HepG2 (cell line): ENCODE data around the gene CYSRT1. TPM values are rescaled to one million over a fixed set of nuclear protein-coding genes. Genes with fewer than 3 reads are reported as not detected.
A peak's percentile ranks its signal among the peaks of the same experiment; 100 is the strongest.

Experiments
- AGO2 ChIP-seq: fragments of 200-400 bp; formaldehyde crosslinking; optimal IDR thresholded peaks from 2 replicates; pipeline ENCODE3; 2017; ENCODE audit warnings: mild to moderate bottlenecking, low read depth, low read length, moderate library complexity
- DMAP1 ChIP-seq: IDR thresholded peaks from 2 replicates; pipeline ENCODE4 v1.6.1; 2016
- ESRRA ChIP-seq: sonication (generic); formaldehyde crosslinking; IDR thresholded peaks from 2 replicates; pipeline ENCODE4 v1.5.1; 2020; ENCODE audit warnings: mild to moderate bottlenecking, low read depth, missing genetic modification reagents
- FOXA1 ChIP-seq, 2 experiments: fragments of 450-650 bp in 1 of 2; sonication (generic) in 1 of 2; formaldehyde crosslinking in 1 of 2; IDR thresholded peaks; 2 replicates each; pipeline versions ENCODE4 v1.4.0 to v1.6.1; 2016 to 2020; ENCODE audit warnings: missing genetic modification reagents in 1 of 2
- MEF2D ChIP-seq: sonication (generic); formaldehyde crosslinking; IDR thresholded peaks from 2 replicates; pipeline ENCODE4 v1.5.1; 2020; ENCODE audit warnings: mild to moderate bottlenecking, missing genetic modification reagents
- NCOR1 ChIP-seq: fragments of 200-600 bp; sonication (generic); IDR thresholded peaks from 2 replicates; pipeline ENCODE4 v1.7.0; 2017; ENCODE audit warnings: antibody characterized with exemption, low read length, borderline replicate concordance
- NR2F2 ChIP-seq: IDR thresholded peaks from 2 replicates; pipeline ENCODE4 v1.6.1; 2012; ENCODE audit warnings: low read depth, inconsistent platforms, borderline replicate concordance
- SMARCC2 ChIP-seq: fragments of 450-650 bp; IDR thresholded peaks from 2 replicates; pipeline ENCODE4 v1.6.1; 2017; ENCODE audit warnings: antibody characterized with exemption, mild to moderate bottlenecking
- THAP9 ChIP-seq: sonication (generic); formaldehyde crosslinking; IDR thresholded peaks from 2 replicates; pipeline ENCODE4; 2020; ENCODE audit warnings: missing genetic modification reagents, mild to moderate bottlenecking, borderline replicate concordance
- ZFP91 ChIP-seq: sonication (generic); formaldehyde crosslinking; IDR thresholded peaks from 2 replicates; pipeline ENCODE4 v1.9.0; 2022; ENCODE audit warnings: missing genetic modification reagents, mild to moderate bottlenecking, borderline replicate concordance
- ZNF235 ChIP-seq: sonication (generic); formaldehyde crosslinking; IDR thresholded peaks from 2 replicates; pipeline ENCODE4 v1.8.1; 2023; ENCODE audit warnings: mild to moderate bottlenecking, missing genetic modification reagents, borderline replicate concordance
- ZNF407 ChIP-seq: sonication (generic); formaldehyde crosslinking; IDR thresholded peaks from one replicate; pipeline ENCODE4 v1.5.1; 2020; ENCODE audit warnings: mild to moderate bottlenecking, missing genetic modification reagents; ENCODE audit errors: not compliant biosample characterization
- ZNF788 ChIP-seq: sonication (generic); formaldehyde crosslinking; IDR thresholded peaks from 2 replicates; pipeline ENCODE4 v1.5.0; 2020; ENCODE audit warnings: mild to moderate bottlenecking, missing genetic modification reagents, borderline replicate concordance
- polyA plus RNA-seq, 8 experiments: library from polyadenylated mRNA; depleted of rRNA in 3 of 8; stranded (reverse) in 7 of 8; unstranded in 1 of 8; fragments of >200 nt; fragmentation: Illumina TruSeq in 4 of 8; extraction: Trizol in 4 of 8; gene quantifications; 2 replicates each; pipeline versions ENCODE4 v1.2.1 to v1.2.3, GENCODE V29; 2011 to 2016; ENCODE audit warnings: low read depth in 4 of 8, missing spikeins in 1 of 8, mixed read lengths in 1 of 8; ENCODE audit not compliant: insufficient read depth in 1 of 8
- total RNA-seq, 5 experiments: library from RNA; depleted of rRNA; stranded (reverse); fragments of >200 nt; fragmentation: Illumina TruSeq; extraction: Trizol; gene quantifications; 2 replicates each; pipeline ENCODE4 v1.2.3, GENCODE V29; 2016; ENCODE audit warnings: low read depth in 1 of 5

Gene CYSRT1
- total and polyA plus RNA-seq, 2 of the 13 experiments (the other 11 are each of a cell fraction or from before 2014, with no cell fraction given) = 1.5 to 2.1 TPM

GRCh38 chr9:137201205-137201868 is 23.6 kb upstream of the CYSRT1 start (continued):
- peak; percentile 1; the same call in 1 of the 2 replicates for TF ChIP-seq ZFP91
- TF ChIP-seq MEF2D = peak; percentile 3; the same call in 1 of the 2 replicates
- peak; percentile 13; the same call in 1 of the 2 replicates for TF ChIP-seq ESRRA (CRISPR knock-in tag)
- no peak for TF ChIP-seq SMARCC2
- peak; percentile 14 for TF ChIP-seq ZNF407 (CRISPR knock-in tag)
- peak; percentile 21; the same call in 1 of the 2 replicates for TF ChIP-seq NCOR1
- TF ChIP-seq ZNF788 = 0 out of 2 replicates have a peak, but pooled peaks have one; percentile 6
- peak; percentile 80 for TF ChIP-seq THAP9 (CRISPR knock-in tag)
- no peak for TF ChIP-seq FOXA1 (IDR thresholded peaks at IDR 0.05)
- TF ChIP-seq FOXA1 (CRISPR knock-in tag; IDR thresholded peaks at IDR 0.05) = 0 out of 2 replicates have a peak, but pooled peaks have one; percentile 0
- peak; percentile 48 for TF ChIP-seq AGO2
- TF ChIP-seq DMAP1 (CRISPR knock-in tag) = peak; percentile 0; the same call in 1 of the 2 replicates
- no peak for TF ChIP-seq ZNF235
- TF ChIP-seq NR2F2 = no peak
